Fibroblast of skin of left biceps (primary cell): Measurements from ENCODE around the gene ZNF672.
"Not testable (repeated sequence)": the region's sequence is repeated elsewhere in the genome, so short reads cannot be mapped to it uniquely, and the experiment has no call there.

Source experiments
- DNase-seq, 2 experiments: peaks; one replicate each; pipeline ENCODE4 v3.0.0-alpha.2; 2013; ENCODE audit warnings: low read depth in 2 of 2

Gene ZNF672

DNA sequence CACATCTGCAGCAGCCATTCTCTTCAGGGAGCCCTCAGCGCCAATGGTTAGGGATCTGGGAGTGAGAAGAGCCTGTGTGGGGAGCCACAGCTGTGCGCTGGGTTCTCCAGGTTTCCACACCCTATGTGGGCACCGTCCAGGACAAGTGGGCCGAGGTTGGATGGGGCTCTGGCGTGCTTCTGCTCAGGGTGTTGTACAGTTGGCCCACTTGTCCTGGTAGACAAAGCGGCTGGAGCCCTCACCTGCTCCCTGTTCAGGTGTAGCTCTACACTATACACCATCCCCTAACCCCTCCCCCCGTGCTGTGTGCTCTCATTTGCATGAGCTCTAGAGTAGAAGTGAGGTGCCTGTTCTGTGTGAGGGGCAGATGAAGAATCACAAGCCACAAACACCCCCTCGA, 24.5 kb upstream of the ZNF672 start:
- no peak for DNase-seq

GRCh38 chr1:248814351-248814750, 23.7 kb upstream of the ZNF672 start:
- no peak for DNase-seq

- no peak for DNase-seq
Measured at GRCh38 chr1:248815407-248816034, 22.5 kb upstream of the ZNF672 start.

- no peak for DNase-seq
Measured at GRCh38 chr1:248816042-248816851, 21.8 kb upstream of the ZNF672 start.

DNA sequence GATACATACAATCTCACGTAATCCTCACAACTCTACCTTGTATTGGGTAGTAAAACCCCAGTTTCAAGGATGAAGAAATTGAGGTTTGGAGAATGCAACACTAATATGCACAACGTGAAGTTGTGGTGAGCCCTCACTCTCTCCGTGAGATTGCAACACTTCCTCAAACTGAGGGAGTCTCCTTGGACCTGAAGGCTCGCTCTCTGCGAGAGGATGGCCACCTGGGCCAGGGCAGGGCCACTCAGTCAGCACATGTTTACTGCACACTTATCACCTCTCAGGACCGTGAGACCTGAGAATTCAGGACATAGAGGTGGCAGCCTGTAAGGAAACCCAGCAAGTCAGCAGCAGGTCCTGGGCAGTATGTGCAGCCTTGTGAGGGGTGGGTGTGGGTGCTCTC, 21.0 kb upstream of the ZNF672 start:
- no peak for DNase-seq

GRCh38 chr1:248818505-248819374, 19.3 kb upstream of the ZNF672 start:
- no peak for DNase-seq

GRCh38 chr1:248820041-248820585, 17.9 kb upstream of the ZNF672 start:
- DNase-seq: no peak

GRCh38 chr1:248821101-248821500, 16.9 kb upstream of the ZNF672 start:
- peak in 1 of 2 experiments; percentile 30 for DNase-seq

DNA sequence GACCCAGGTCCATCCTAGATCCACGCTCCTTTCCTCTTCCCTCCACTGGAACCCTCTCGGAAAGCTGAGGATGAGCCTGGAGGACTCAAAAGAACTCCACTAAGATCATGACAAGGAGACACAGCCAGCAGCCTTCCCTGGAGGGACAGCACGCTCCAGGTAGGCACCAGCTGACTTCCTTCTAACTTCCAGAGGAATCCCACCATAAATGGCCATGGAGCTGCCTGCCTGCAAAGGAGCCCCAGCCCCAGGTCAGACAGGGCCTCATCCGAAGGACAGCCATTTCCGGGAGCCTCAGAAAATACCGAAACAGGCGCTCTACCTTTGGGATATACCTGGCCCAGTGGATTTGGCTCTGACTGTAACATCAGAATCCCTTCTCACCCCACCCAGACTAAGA, 16.4 kb upstream of the ZNF672 start:
- no peak for DNase-seq

DNA sequence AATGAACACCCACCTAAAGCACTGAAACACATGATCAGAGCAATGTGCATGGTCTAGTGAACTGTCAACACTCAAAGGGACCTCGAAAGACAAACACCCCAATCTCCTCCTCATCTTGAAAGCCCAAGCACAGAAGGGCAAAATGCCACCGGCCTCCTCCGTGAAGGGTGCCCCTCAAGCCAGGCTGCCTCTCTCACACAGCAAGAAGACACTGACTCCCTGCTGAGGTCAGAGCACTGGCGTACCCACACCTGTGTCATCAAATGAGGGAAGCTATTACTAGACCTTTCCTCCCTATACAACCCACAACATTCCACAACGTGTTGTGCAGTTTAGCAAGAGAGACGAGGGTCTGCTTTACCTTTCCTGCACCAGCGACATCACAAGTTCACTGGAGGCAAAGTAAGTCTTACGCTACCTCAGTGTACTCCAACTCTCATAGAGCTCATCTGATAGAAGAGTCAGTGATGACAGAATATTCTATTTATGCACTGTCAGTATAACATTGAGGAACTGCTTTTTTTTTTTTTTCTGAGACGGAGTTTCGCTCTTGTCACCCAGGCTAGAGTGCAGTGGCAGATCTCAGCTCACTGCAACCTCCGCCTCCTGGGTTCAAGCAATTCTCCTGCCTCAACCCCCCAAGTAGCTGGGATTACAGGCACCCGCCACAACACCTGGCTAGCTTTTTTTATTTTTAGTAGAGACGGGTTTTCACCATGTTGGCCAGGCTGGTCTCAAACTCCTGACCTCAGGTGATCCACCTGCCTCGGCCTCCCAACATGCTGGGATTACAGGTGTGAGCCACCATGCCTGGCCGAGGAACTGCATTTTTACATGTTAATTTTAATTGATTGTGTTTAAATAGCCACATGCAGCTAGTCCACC, 15.6 kb upstream of the ZNF672 start:
- no peak for DNase-seq

DNA sequence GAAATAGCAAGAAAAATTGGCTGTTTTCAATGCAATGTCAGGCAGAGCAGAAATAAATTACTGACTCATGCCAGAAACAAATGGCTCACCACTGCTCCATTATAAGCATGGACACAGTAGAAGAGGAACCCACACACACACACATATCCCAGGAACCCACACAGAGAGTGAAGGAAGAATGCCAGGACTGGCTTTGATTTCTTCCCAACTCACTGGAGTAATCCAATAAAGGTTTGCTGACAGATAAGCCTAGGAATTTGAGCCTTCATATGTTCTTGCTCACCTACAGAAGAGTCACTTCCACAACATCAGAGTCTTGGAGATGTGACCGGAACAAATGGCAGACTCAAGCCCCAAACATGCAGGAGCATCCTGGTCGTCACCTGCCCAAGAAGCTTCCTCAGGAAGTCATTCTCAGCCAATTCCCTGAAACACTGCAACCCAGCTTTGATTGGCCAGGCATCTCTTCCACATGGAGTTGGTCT, 14.5 kb upstream of the ZNF672 start:
- peak; percentile 79 for DNase-seq

DNA sequence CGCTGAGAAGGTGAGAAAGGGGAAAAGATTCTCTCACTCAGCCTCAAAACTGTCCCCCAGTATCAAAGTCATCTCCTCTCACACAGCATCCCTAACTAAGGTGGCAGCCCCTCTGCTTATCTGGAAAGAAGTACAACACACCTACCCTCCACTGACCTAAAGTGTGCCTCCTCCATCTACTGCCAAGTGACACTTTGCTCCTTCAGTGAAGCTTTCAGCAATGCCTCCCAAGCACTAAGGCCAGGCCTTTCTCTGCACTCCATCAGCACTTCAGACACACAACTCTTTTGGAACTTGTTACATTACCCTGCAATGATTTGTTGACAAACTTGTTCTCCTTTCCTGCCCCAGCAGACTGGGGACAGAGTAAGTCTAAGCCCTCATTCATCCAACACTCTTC, 13.7 kb upstream of the ZNF672 start:
- DNase-seq: no peak

DNA sequence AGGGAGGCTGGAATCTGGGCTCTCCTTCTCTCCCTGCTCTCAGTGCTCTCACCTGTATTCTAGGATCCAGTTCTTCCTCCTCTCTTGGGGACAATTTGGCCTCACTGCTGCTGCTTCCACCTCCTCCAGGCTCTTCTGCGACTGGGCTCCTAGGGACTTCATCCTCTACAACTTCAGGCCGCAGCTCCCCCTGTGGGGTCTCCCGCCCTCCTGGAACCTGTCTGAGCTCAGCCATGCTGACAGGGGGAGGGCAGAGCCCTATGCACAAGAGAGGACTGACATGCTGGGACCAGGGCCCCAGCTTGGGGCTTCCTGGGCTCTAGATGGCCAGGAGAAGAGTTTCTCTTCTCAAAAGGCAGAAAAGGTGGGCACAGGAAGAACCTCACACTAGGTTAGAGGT, 13.3 kb upstream of the ZNF672 start:
- DNase-seq: no peak

DNA sequence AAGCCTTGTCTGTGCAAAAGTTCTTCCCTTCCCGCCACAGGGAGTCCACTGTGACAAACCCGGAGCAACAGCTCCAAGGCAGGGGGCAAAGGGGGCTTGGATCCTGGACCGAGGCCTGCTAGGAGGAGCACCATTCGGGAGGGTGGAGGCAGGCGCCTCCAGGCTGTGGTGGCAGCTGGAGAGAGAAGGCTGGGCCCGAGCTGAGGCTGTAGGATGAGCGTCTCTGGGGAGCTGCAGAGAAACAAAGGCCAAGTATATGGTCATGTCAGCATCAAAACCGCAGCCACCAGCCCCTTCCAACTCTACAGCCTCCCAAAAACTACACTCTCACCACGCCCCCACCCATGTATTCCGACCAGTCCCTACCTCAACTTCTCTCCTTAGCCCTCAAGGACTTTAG, 12.9 kb upstream of the ZNF672 start:
- no peak for DNase-seq

GRCh38 chr1:248825573-248825908, 12.5 kb upstream of the ZNF672 start:
- no peak for DNase-seq

GRCh38 chr1:248825909-248826760, 11.9 kb upstream of the ZNF672 start, which contains the start of gene SH3BP5L:
Gene SH3BP5L (minus strand): TSS chr1:248825915. CDS start chr1:248824935, 980 bp downstream.
- DNase-seq: peak; percentile 86

GRCh38 chr1:248828845-248829244, 9.2 kb upstream of the ZNF672 start:
- peak in 1 of 2 experiments; percentile 26 for DNase-seq

DNA sequence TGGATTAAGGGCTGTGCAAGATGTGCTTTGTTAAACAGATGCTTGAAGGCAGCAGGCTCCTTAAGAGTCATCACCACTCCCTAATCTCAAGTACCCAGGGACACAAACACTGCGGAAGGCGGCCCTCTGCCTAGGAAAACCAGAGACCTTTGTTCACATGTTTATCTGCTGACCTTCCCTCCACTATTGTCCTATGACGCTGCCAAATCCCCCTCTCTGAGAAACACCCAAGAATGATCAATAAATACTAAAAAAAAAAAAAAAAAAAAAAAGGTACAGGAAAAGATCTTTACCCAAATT, 7.4 kb upstream of the ZNF672 start:
- not testable (repeated sequence) for DNase-seq

GRCh38 chr1:248831842-248832241, 6.2 kb upstream of the ZNF672 start:
- no peak for DNase-seq

GRCh38 chr1:248834343-248834940, 3.6 kb upstream of the ZNF672 start:
- DNase-seq: no peak
